ENCODE data around the gene PPP1R9A. TPM values are rescaled to one million over a fixed set of nuclear protein-coding genes. Genes with fewer than 3 reads are reported as not detected.

PPP1R9A gene
- total RNA-seq, 4 donors from 2014 or later = 4.7 to 23.9 (median 11.8) TPM

DNA sequence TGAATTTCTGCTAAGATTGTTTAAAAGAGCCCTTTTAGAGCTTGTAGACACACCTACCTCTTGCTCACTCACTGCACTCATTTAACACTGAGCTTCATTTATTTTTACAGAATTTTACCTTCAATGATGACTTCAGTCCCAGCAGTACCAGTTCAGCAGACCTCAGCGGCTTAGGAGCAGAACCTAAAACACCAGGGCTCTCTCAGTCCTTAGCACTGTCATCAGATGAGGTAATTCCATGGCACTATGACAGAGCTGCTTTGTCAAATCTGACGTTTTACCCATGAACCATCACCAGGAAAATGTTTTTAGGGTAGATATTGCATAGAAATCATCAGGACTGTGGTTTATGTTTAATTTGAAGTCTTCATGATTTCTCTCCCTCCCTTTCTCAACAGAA lies 378.7 kb downstream of the PPP1R9A start:
- Histone ChIP-seq H3K27ac (no peak overlapping the region), H3K4me1 (no peaks in the 10 kb centered on the region), H3K36me3 (no peaks in the 10 kb centered on the region), H3K4me3 (no peak overlapping the region), H3K27me3 (no peaks in the 10 kb centered on the region), H3K9me3 (no peaks in the 10 kb centered on the region)
- TF ChIP-seq POLR2A (IDR thresholded peaks at IDR 0.05) (no peak), CTCF (IDR thresholded peaks at IDR 0.05) (no peak)
- no peak for DNase-seq

DNA sequence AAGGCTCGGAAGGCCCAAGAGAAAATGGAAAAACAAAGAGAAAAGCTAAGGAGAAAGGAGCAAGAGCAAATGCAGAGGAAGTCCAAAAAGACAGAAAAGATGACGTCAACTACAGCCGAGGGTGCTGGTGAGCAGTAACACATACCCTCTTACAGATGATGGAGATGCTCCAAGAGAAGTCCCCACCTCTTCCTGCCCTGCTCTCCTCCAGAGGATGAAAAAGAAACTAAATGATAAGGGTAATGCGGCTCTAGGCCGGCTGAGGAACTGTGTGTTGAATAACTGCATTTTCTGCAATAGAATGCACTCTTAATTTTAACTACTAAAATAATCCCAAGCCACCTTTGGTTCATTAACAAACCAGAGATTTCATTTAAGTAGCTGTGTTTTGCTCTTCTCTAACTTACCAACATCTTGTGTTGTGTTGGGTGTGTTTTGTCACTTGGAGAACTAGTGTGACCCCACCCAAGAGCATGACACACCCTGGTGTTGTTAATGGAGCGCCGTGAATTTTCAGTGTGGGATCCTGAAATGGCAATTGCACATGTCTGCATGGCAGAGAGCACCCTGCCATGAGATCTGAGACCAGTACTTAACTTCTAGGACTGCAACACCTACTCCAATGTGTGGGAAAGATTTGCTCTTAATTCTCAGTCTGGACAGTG lies 382.9 kb downstream of the PPP1R9A start:
- no peaks in the 10 kb centered on the region for H3K4me1 ChIP-seq
- H3K27me3 ChIP-seq = no peaks in the 10 kb centered on the region
- TF ChIP-seq POLR2A (IDR thresholded peaks at IDR 0.05) = no peak
- TF ChIP-seq CTCF (IDR thresholded peaks at IDR 0.05) = no peak
- H3K9me3 ChIP-seq = no peaks in the 10 kb centered on the region
- no peak overlapping the region for H3K4me3 ChIP-seq
- H3K27ac ChIP-seq = no peak overlapping the region
- no peaks in the 10 kb centered on the region for H3K36me3 ChIP-seq
- DNase-seq = no peak

DNA sequence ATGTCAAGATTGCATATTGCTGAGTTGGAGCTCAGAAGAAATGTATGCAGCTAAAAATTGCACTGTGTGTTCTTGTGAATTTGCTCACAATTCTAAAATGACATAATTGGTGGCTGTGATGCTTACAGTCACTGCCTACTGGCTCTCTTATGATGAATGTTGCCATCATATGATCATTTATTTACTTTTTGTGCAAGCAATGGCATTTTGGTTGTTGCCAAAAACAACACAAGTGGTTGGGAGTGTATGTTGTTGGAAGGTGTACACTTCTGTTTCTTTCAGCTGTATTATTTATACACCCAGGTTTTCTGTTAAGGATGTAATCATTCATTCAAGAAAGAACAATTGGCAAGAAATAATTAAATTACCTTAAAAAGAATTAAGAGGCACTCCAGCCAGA lies 388.0 kb downstream of the PPP1R9A start:
- no peak for DNase-seq
- no peak overlapping the region for H3K27ac ChIP-seq
- no peaks in the 10 kb centered on the region for H3K27me3 ChIP-seq
- no peak overlapping the region for H3K4me3 ChIP-seq
- no peaks in the 10 kb centered on the region for H3K4me1 ChIP-seq
- TF ChIP-seq CTCF (IDR thresholded peaks at IDR 0.05) (no peak), POLR2A (IDR thresholded peaks at IDR 0.05) (no peak)
- no peaks in the 10 kb centered on the region for H3K9me3 ChIP-seq
- no peaks in the 10 kb centered on the region for H3K36me3 ChIP-seq

GRCh38 chr7:95296456-95296855 lies 389.1 kb downstream of the PPP1R9A start:
- no peaks in the 10 kb centered on the region for H3K36me3 ChIP-seq
- TF ChIP-seq POLR2A (IDR thresholded peaks at IDR 0.05) (no peak), CTCF (IDR thresholded peaks at IDR 0.05) (no peak)
- DNase-seq = no peak
- H3K4me1 ChIP-seq = no peaks in the 10 kb centered on the region
- no peaks in the 10 kb centered on the region for H3K9me3 ChIP-seq
- no peak overlapping the region for H3K27ac ChIP-seq
- no peaks in the 10 kb centered on the region for H3K27me3 ChIP-seq
- H3K4me3 ChIP-seq = no peak overlapping the region

- no peak for DNase-seq
- TF ChIP-seq POLR2A (IDR thresholded peaks at IDR 0.05) (no peak), CTCF (IDR thresholded peaks at IDR 0.05) (no peak)
- Histone ChIP-seq H3K27me3 (no peaks in the 10 kb centered on the region), H3K9me3 (no peaks in the 10 kb centered on the region), H3K4me3 (no peak overlapping the region), H3K4me1 (no peaks in the 10 kb centered on the region), H3K27ac (no peak overlapping the region), H3K36me3 (no peaks in the 10 kb centered on the region)
Measured at GRCh38 chr7:95297041-95297440, 389.6 kb downstream of the PPP1R9A start.

GRCh38 chr7:95298091-95298490 lies 390.7 kb downstream of the PPP1R9A start:
- H3K27ac ChIP-seq = no peak overlapping the region
- H3K9me3 ChIP-seq = no peaks in the 10 kb centered on the region
- H3K27me3 ChIP-seq = no peaks in the 10 kb centered on the region
- H3K4me3 ChIP-seq = no peak overlapping the region
- H3K36me3 ChIP-seq = no peaks in the 10 kb centered on the region
- no peak for TF ChIP-seq POLR2A (IDR thresholded peaks at IDR 0.05)
- TF ChIP-seq CTCF (IDR thresholded peaks at IDR 0.05) = no peak
- no peak for DNase-seq
- H3K4me1 ChIP-seq = no peaks in the 10 kb centered on the region

Data from Peyer's patch (tissue), 4 donors.